HFFc6 (cell line): ENCODE measurements around the gene TAS1R3. TPM values are rescaled to one million over a fixed set of nuclear protein-coding genes. Genes with fewer than 3 reads are reported as not detected.

ENCODE experiments used
- DNase-seq: peaks from one replicate; pipeline ENCODE4 v3.0.0-alpha.2; 2018
- H3K27ac Mint-ChIP-seq: 2 replicates; pipeline ENCODE4 v1.8.0; 2020; ENCODE audit warnings: mild to moderate bottlenecking, mixed read lengths
- H3K27me3 Mint-ChIP-seq: 2 replicates; pipeline ENCODE4 v1.8.0; 2021; ENCODE audit warnings: mild to moderate bottlenecking, moderate library complexity, mixed read lengths; ENCODE audit not compliant: insufficient read depth
- H3K36me3 Mint-ChIP-seq: 2 replicates; pipeline ENCODE4 v1.8.0; 2021; ENCODE audit warnings: low read depth, mixed read lengths
- H3K4me1 Mint-ChIP-seq: 2 replicates; pipeline ENCODE4 v1.8.0; 2020; ENCODE audit warnings: low read depth, mixed read lengths
- H3K4me3 Mint-ChIP-seq: 2 replicates; pipeline ENCODE4 v1.8.0; 2020; ENCODE audit warnings: mild to moderate bottlenecking, moderate library complexity, mixed read lengths
- H3K9me3 Mint-ChIP-seq: 2 replicates; pipeline ENCODE4 v1.8.0; 2020; ENCODE audit warnings: mild to moderate bottlenecking, mixed read lengths
- total RNA-seq, 6 experiments: library from RNA; stranded (reverse); fragmentation: NEBNext Ultra II Directional; extraction: Animal tissue kit (Norgen Biotek cat#: 25700); gene quantifications; 2 replicates in 1 of 6; 3 replicates in 5 of 6; pipeline ENCODE4 v1.2.3, GENCODE V29; 2021
- TF ChIP-seq, protein P1 (sequence below): fragments of 200-600 bp; sonication (generic); IDR thresholded peaks from 2 replicates; pipeline ENCODE4 v1.5.0; 2021; ENCODE audit warnings: antibody characterized with exemption, mild to moderate bottlenecking

The TAS1R3 gene
- total RNA-seq, 6 experiments from 2014 or later, result 0.07 to 0.20 (median 0.13) TPM

DNA sequence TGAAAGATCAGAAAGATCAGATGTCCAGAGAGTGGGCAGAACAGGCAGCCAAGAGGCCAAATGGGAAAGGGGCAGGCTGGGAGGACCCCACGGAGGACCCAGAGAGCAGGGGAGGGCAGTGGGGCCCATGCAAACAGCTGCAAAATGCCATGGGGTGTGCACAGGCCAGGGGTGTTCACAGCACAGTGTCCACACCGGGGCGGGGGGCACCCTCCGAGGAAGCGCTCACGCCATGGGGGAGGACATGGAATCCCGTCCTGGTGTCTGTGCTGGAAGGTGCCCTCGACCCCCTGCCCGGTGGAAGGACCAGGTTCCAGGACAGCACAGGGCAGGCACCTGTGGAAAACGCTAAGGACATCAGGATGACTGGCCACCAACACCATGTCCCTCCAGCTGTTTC lies 8.1 kb upstream of the TAS1R3 start:
- DNase-seq, result no peak
- Mint-ChIP-seq H3K36me3 (peaks cover 4% of the 10 kb centered on the region), H3K9me3 (no peaks in the 10 kb centered on the region), H3K4me3 (peak overlapping the region; percentile 90), H3K27ac (peak overlapping the region; percentile 82), H3K27me3 (peaks cover 18% of the 10 kb centered on the region), H3K4me1 (peaks cover 46% of the 10 kb centered on the region)
- TF ChIP-seq, protein P1, sequence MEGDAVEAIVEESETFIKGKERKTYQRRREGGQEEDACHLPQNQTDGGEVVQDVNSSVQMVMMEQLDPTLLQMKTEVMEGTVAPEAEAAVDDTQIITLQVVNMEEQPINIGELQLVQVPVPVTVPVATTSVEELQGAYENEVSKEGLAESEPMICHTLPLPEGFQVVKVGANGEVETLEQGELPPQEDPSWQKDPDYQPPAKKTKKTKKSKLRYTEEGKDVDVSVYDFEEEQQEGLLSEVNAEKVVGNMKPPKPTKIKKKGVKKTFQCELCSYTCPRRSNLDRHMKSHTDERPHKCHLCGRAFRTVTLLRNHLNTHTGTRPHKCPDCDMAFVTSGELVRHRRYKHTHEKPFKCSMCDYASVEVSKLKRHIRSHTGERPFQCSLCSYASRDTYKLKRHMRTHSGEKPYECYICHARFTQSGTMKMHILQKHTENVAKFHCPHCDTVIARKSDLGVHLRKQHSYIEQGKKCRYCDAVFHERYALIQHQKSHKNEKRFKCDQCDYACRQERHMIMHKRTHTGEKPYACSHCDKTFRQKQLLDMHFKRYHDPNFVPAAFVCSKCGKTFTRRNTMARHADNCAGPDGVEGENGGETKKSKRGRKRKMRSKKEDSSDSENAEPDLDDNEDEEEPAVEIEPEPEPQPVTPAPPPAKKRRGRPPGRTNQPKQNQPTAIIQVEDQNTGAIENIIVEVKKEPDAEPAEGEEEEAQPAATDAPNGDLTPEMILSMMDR, result no peak

DNA sequence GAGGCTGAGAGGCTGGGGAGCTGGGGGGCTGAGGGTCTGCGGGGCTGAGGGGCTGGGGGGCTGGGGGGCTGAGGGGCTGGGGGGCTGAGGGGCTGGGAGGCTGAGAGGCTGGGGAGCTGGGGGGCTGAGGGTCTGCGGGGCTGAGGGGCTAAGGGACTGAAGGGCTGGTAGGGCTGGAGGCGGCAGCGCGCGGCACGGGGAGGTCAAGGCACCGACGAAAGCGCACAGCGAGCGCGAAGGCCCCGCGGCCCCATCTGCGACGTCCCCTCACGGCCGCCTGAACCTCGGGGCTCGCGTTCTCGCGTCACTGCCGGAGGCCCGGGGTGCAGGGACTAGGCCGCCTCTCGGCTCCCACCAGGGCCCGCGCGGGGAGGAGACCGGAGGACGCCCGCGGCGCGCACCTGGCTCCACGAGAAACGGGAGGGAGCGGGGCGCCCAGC lies 7.0 kb upstream of the TAS1R3 start:
- Mint-ChIP-seq H3K4me1 (peaks cover 36% of the 10 kb centered on the region), H3K36me3 (peaks cover 4% of the 10 kb centered on the region), H3K27ac (peak overlapping the region; percentile 83), H3K4me3 (peak overlapping the region; percentile 84), H3K9me3 (no peaks in the 10 kb centered on the region), H3K27me3 (peaks cover 18% of the 10 kb centered on the region)
- DNase-seq, result no peak
- TF ChIP-seq, protein P1, result no peak

DNA sequence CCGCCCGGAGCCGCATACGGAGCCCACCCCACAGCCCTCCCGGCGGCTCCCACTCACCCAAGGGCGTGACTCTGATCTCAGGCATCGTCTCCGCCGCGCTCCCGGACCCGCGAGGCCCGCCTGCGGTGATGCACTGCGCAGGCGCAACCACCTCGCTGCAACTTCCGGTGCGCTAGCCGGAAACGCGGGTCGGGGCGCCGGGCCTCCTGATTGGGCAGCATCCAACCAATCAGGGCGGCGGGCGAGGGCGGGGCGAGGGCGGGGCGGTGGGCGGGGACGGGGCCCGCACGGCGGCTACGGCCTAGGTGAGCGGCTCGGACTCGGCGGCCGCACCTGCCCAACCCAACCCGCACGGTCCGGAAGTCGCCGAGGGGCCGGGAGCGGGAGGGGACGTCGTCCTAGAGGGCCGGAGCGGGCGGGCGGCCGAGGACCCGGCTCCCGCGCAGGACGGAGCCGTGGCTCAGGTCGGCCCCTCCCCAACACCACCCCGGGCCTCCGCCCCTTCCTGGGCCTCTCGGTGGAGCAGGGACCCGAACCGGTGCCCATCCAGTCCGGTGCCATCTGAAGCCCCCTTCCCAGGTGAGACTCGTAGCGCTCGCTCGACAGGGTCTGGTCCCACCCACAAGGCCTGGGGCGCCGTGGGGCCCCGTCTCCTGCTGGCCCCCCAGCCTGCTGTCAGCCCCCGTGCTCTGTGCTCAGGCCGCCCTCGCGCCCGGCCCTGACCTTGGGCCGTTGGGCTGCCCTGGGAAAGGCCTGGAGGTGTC lies 6.4 kb upstream of the TAS1R3 start, which contains the start of the genes CPTP and INTS11:
Gene CPTP (plus strand): TSS at position 279 of the 764 bp plus-strand sequence. CDS start 2,109 bp downstream, outside the sequence.
Gene INTS11 (minus strand): TSS at position 137 of the 764 bp plus-strand sequence. CDS start 52 bp downstream, at position 85.
- peak; percentile 89 for DNase-seq
- Mint-ChIP-seq H3K27me3 (peaks cover 19% of the 10 kb centered on the region), H3K27ac (peak within 1 kb of the TSS; percentile 83), H3K36me3 (peaks cover 5% of the 10 kb centered on the region; the same call in 1 of the 2 replicates), H3K9me3 (peaks cover 2% of the 10 kb centered on the region), H3K4me3 (peak within 1 kb of the TSS; percentile 90), H3K4me1 (peaks cover 31% of the 10 kb centered on the region)
- TF ChIP-seq, protein P1, result no peak

DNA sequence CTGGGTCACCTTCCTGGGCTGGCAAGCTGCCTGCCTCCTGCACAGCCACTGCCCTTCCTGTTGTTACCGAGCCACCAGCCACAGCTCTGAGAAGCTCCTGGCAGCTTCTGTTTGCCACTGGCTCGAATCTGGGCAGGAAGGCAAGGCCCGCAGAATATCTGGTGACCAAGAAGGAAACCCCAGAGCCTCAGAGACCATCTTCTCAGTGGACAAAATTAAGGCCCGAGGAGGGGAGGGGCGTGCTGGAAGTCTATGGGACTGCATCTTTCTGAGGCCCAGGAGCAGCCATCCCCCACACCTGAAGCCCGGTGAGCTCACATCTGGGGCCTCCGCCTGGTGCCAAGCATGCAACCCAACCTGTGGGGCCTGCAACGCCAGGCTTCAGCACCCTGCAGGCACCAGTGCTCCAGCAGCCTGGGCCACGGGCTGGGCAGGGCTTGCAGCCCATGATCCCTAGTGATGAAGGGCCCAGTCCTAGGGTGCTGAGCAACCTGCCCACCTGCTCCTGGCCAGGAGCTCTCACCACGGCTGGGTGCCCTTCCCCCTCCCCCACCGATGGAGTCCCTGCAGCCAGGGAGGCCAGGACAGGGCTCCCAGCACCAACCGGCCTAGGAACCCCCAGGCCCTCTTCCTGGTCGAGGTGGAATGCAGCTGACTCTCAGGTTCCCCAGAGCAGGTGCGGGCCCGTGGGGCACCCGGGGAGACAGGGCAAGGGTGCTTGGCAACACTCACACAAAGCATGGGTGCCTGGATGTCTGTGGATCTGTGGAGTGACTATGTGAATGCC lies 5.6 kb upstream of the TAS1R3 start:
- no peak for DNase-seq
- Mint-ChIP-seq H3K4me1 (peaks cover 31% of the 10 kb centered on the region), H3K9me3 (peaks cover 6% of the 10 kb centered on the region), H3K36me3 (peaks cover 8% of the 10 kb centered on the region), H3K27ac (peak overlapping the region; percentile 68), H3K4me3 (peak overlapping the region; percentile 83), H3K27me3 (peaks cover 19% of the 10 kb centered on the region)
- TF ChIP-seq, protein P1, result no peak

DNA sequence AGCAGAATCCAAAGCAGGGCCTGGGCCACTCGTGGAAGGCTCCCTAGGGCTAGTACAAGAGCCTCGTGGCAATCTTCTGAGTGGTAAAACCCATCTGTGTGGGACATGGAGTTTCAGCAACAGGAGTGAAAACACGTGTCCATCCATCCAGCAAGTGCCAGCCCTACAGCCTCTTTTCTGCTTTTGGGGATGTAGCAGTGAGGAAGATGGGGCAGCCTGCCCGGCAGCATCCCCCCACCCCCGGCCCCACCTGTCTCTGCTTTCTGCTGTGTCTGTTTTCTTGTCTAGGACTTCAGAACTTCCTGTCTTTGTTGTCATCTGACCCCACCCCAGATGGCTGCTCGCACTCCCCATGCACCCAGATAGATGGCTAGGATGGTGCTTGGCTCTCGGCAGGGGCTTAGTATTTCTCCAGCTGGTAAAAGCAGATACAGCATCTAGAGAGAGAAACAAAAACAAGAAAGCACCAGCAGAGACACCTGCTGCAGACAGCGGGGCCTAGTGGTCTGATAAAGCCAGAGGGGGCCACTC lies 4.9 kb upstream of the TAS1R3 start:
- H3K4me1 Mint-ChIP-seq, result peaks cover 31% of the 10 kb centered on the region
- H3K36me3 Mint-ChIP-seq, result peaks cover 8% of the 10 kb centered on the region
- peak overlapping the region; percentile 83 for H3K4me3 Mint-ChIP-seq
- H3K27ac Mint-ChIP-seq, result no peak overlapping the region
- DNase-seq, result no peak
- TF ChIP-seq, protein P1, result no peak
- peaks cover 6% of the 10 kb centered on the region for H3K9me3 Mint-ChIP-seq
- peaks cover 24% of the 10 kb centered on the region for H3K27me3 Mint-ChIP-seq
